OCI-LY1 (cell line): ENCODE data around the gene RRP1B.

ENCODE experiments used
- H2AFZ ChIP-seq: fragments of 200-600 bp; sonication (generic), shearing (Covaris generic); 2 replicates; pipeline ENCODE4 v1.6.0; 2014; ENCODE audit warnings: antibody characterized with exemption, mild to moderate bottlenecking, low read length
- H3F3A ChIP-seq: fragments of 200-600 bp; sonication (generic), shearing (Covaris generic); 2 replicates; pipeline ENCODE4 v1.6.0; 2014; ENCODE audit warnings: mild to moderate bottlenecking, antibody characterized with exemption, low read length, moderate library complexity; ENCODE audit not compliant: insufficient read depth
- H3K27ac ChIP-seq: fragments of 200-600 bp; sonication (generic); 2 replicates; pipeline ENCODE4 v1.5.1; 2014; ENCODE audit warnings: low read length, mixed run types, mild to moderate bottlenecking, low read depth; ENCODE audit not compliant: poor library complexity, severe bottlenecking
- H3K27me3 ChIP-seq: fragments of 200-600 bp; sonication (generic); 2 replicates; pipeline ENCODE4 v1.6.0; 2014; ENCODE audit warnings: antibody characterized with exemption, mild to moderate bottlenecking, low read length, moderate library complexity; ENCODE audit not compliant: insufficient read depth
- H3K36me3 ChIP-seq: fragments of 200-600 bp; sonication (generic); 2 replicates; pipeline ENCODE4 v1.6.1; 2014; ENCODE audit warnings: mild to moderate bottlenecking, antibody characterized with exemption, low read length, moderate library complexity, mixed read lengths; ENCODE audit not compliant: insufficient read depth
- H3K4me1 ChIP-seq: fragments of 200-600 bp; sonication (generic); 2 replicates; pipeline ENCODE4 v1.5.1; 2014; ENCODE audit warnings: mild to moderate bottlenecking, low read length, moderate library complexity; ENCODE audit not compliant: insufficient read depth, severe bottlenecking
- H3K4me2 ChIP-seq: fragments of 200-600 bp; sonication (generic), shearing (Covaris generic); 2 replicates; pipeline ENCODE4 v1.6.1; 2014; ENCODE audit warnings: low read length
- H3K4me3 ChIP-seq: fragments of 200-600 bp; sonication (generic); 2 replicates; pipeline ENCODE4 v1.5.1; 2014; ENCODE audit warnings: low read length, low read depth, mild to moderate bottlenecking, mixed read lengths; ENCODE audit not compliant: poor library complexity, severe bottlenecking
- H3K79me2 ChIP-seq: fragments of 200-600 bp; shearing (Covaris generic); 2 replicates; pipeline ENCODE4 v1.6.1; 2016; ENCODE audit warnings: mixed run types, low read length, mixed read lengths; ENCODE audit not compliant: insufficient read depth
- H3K9ac ChIP-seq: fragments of 200-600 bp; sonication (generic), shearing (Covaris generic); 2 replicates; pipeline ENCODE4 v1.6.1; 2014; ENCODE audit warnings: mild to moderate bottlenecking, low read length, mixed read lengths
- H3K9me2 ChIP-seq: fragments of 200-600 bp; sonication (generic), shearing (Covaris generic); 2 replicates; pipeline ENCODE4 v1.6.1; 2014; ENCODE audit warnings: low read depth, mild to moderate bottlenecking, low read length, mixed read lengths
- H3K9me3 ChIP-seq: fragments of 200-600 bp; shearing (Covaris generic); 2 replicates; pipeline ENCODE4 v1.6.1; 2014; ENCODE audit warnings: low read length, mixed read lengths
- H4K20me1 ChIP-seq: fragments of 200-600 bp; sonication (generic), shearing (Covaris generic); 2 replicates; pipeline ENCODE4 v1.6.0; 2016; ENCODE audit warnings: mild to moderate bottlenecking, low read length; ENCODE audit not compliant: insufficient read depth
- EZH2 ChIP-seq: fragments of 200-600 bp; sonication (generic), shearing (Covaris generic); IDR thresholded peaks from 2 replicates; pipeline ENCODE4 v1.8.0; 2017; ENCODE audit warnings: borderline replicate concordance, mixed run types, mild to moderate bottlenecking, antibody characterized with exemption, low read length, moderate library complexity, mixed read lengths
- TF ChIP-seq, protein P1 (sequence below): fragments of 200-600 bp; sonication (generic), shearing (Covaris generic); IDR thresholded peaks from 2 replicates; pipeline ENCODE4 v1.5.1; 2017; ENCODE audit warnings: mild to moderate bottlenecking, antibody characterized with exemption, low read length, moderate library complexity, mixed read lengths

The RRP1B gene

DNA sequence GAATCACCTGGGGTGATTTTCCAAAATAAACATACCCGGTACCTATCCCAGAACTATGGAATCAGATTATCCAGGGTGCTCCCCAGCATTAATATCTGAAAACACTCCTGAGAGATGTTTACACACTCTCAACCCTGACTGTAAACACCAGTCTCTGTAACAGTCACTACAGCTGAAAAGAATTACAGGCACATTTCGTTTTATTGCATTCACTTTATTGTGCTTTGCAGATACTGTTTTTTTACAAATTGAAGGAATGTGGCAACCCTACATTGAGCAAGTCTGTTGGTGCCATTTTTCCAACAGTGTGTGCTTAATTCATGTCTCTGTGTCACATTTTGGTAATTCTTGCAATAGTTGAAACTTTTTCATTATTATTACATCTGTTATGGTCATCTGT is 31.8 kb upstream of the RRP1B start:
- no peaks in the 10 kb centered on the region for H4K20me1 ChIP-seq
- TF ChIP-seq, protein P1, sequence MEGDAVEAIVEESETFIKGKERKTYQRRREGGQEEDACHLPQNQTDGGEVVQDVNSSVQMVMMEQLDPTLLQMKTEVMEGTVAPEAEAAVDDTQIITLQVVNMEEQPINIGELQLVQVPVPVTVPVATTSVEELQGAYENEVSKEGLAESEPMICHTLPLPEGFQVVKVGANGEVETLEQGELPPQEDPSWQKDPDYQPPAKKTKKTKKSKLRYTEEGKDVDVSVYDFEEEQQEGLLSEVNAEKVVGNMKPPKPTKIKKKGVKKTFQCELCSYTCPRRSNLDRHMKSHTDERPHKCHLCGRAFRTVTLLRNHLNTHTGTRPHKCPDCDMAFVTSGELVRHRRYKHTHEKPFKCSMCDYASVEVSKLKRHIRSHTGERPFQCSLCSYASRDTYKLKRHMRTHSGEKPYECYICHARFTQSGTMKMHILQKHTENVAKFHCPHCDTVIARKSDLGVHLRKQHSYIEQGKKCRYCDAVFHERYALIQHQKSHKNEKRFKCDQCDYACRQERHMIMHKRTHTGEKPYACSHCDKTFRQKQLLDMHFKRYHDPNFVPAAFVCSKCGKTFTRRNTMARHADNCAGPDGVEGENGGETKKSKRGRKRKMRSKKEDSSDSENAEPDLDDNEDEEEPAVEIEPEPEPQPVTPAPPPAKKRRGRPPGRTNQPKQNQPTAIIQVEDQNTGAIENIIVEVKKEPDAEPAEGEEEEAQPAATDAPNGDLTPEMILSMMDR: no peak
- no peak for TF ChIP-seq EZH2
- H3K27ac ChIP-seq: no peak overlapping the region
- no peaks in the 10 kb centered on the region for H3K9me2 ChIP-seq
- no peaks in the 10 kb centered on the region for H3K36me3 ChIP-seq
- no peak overlapping the region for H3K4me3 ChIP-seq
- H2AFZ ChIP-seq: no peak overlapping the region
- no peak overlapping the region for H3K9ac ChIP-seq
- H3K4me1 ChIP-seq: no peaks in the 10 kb centered on the region
- no peak overlapping the region for H3K4me2 ChIP-seq
- H3F3A ChIP-seq: no peaks in the 10 kb centered on the region
- no peaks in the 10 kb centered on the region; the same call in 1 of the 2 replicates for H3K27me3 ChIP-seq
- no peaks in the 10 kb centered on the region for H3K9me3 ChIP-seq
- H3K79me2 ChIP-seq: no peaks in the 10 kb centered on the region

DNA sequence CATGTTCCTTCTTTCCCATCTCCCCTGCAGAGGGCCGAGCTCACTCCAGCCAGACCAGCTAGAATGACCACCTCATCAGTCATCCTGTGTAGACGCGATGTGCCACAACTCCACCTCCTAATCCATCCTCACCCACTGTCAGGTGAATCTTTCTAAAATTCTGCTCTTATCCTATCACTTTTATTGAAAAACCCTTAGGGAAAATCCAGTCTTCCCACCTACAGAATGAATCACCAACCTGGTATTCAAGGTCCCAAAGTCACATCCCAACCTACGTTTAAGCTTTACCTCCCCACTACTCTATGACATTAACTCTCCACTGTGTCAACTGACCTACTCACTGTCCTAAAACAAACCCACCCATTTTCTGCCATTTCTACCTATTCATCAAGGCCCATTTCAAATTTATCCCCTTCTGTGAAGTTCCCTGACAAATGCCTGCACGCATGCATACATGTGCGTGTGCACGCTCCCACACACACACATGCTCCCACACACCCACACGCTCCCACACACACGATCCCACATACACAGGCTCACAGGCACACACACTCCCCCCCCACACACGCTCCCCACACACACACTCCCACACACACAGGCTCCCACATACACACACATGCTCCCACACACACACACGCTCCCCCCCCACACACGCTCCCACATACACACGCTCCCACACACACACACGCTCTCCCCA is 27.8 kb upstream of the RRP1B start:
- no peaks in the 10 kb centered on the region for H3K36me3 ChIP-seq
- H3K9ac ChIP-seq: no peak overlapping the region
- H3K27ac ChIP-seq: no peak overlapping the region
- TF ChIP-seq EZH2: no peak
- TF ChIP-seq, protein P1: no peak
- H3K9me2 ChIP-seq: no peaks in the 10 kb centered on the region
- no peak overlapping the region for H3K4me3 ChIP-seq
- H3K4me1 ChIP-seq: no peaks in the 10 kb centered on the region
- no peaks in the 10 kb centered on the region for H3K9me3 ChIP-seq
- no peak overlapping the region for H2AFZ ChIP-seq
- no peaks in the 10 kb centered on the region; the same call in 1 of the 2 replicates for H3K27me3 ChIP-seq
- H3K79me2 ChIP-seq: no peaks in the 10 kb centered on the region
- H4K20me1 ChIP-seq: no peaks in the 10 kb centered on the region
- H3F3A ChIP-seq: no peaks in the 10 kb centered on the region
- H3K4me2 ChIP-seq: no peak overlapping the region

DNA sequence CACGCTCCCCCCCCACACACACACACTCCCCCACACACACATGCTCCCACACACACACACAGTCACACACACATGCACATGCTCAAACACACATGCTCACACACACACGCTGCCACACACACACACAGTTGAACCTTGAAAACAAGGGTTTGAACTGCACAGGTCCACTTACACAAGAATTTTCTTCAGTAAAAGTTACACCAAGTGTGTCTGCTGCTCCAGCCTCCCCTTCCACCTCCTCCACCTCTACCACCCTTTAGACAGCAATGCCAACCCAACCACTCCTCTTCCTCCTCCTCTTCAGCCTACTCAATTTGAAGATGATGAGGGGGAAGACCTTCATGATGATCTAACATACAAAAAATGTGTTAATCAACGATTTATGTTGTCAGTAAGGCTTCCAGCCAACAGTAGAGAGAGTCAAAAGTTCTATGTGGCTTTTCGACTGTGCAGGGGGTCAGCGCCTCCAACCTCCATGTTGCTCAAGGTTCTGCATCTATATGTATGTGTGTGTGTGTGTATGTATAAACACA is 26.9 kb upstream of the RRP1B start:
- H3K9ac ChIP-seq: no peak overlapping the region
- no peaks in the 10 kb centered on the region for H3K79me2 ChIP-seq
- TF ChIP-seq EZH2: no peak
- TF ChIP-seq, protein P1: no peak
- H4K20me1 ChIP-seq: no peaks in the 10 kb centered on the region
- H3K27ac ChIP-seq: no peak overlapping the region
- H3K36me3 ChIP-seq: no peaks in the 10 kb centered on the region
- no peaks in the 10 kb centered on the region for H3K9me3 ChIP-seq
- no peak overlapping the region for H3K4me3 ChIP-seq
- no peaks in the 10 kb centered on the region for H3K4me1 ChIP-seq
- no peaks in the 10 kb centered on the region for H3K9me2 ChIP-seq
- H3K4me2 ChIP-seq: no peak overlapping the region
- no peak overlapping the region for H2AFZ ChIP-seq
- no peaks in the 10 kb centered on the region; the same call in 1 of the 2 replicates for H3K27me3 ChIP-seq
- no peaks in the 10 kb centered on the region for H3F3A ChIP-seq
